Iris pigment epithelial cell (primary cell): ENCODE measurements around the gene OSBP2.
A peak's percentile ranks its signal among the peaks of the same experiment; 100 is the strongest.

Experiments
- DNase-seq: peaks from one replicate; pipeline ENCODE4 v3.0.0-alpha.2; 2011; ENCODE audit warnings: low read depth

Gene OSBP2

GRCh38 chr22:30843245-30843644 lies 148.6 kb downstream of the OSBP2 start:
- DNase-seq = peak; percentile 55

GRCh38 chr22:30847583-30847982 lies 152.9 kb downstream of the OSBP2 start:
- DNase-seq = no peak

GRCh38 chr22:30855266-30855665 lies 160.6 kb downstream of the OSBP2 start:
- no peak for DNase-seq

- no peak for DNase-seq
Observed at GRCh38 chr22:30855677-30856518, 161.2 kb downstream of the OSBP2 start.

GRCh38 chr22:30856741-30857502 lies 162.2 kb downstream of the OSBP2 start:
- no peak for DNase-seq

- DNase-seq = no peak
Observed at GRCh38 chr22:30857791-30858190, 163.1 kb downstream of the OSBP2 start.

GRCh38 chr22:30858976-30859713 lies 164.5 kb downstream of the OSBP2 start:
- DNase-seq = no peak

- no peak for DNase-seq
Observed at GRCh38 chr22:30859714-30860095, 165.0 kb downstream of the OSBP2 start.

GRCh38 chr22:30860176-30861105 lies 165.8 kb downstream of the OSBP2 start:
- no peak for DNase-seq

- DNase-seq = no peak
Observed at GRCh38 chr22:30861131-30861530, 166.5 kb downstream of the OSBP2 start.

GRCh38 chr22:30861688-30862552 lies 167.2 kb downstream of the OSBP2 start:
- DNase-seq = no peak

GRCh38 chr22:30863081-30863833 lies 168.6 kb downstream of the OSBP2 start:
- no peak for DNase-seq

- DNase-seq = no peak
Observed at GRCh38 chr22:30864441-30865420, 170.1 kb downstream of the OSBP2 start.

- DNase-seq = no peak
Observed at GRCh38 chr22:30865656-30866055, 171.0 kb downstream of the OSBP2 start.

- DNase-seq = no peak
Observed at GRCh38 chr22:30866216-30866615, 171.5 kb downstream of the OSBP2 start.

- DNase-seq = no peak
Observed at GRCh38 chr22:30866811-30867271, 172.2 kb downstream of the OSBP2 start.

GRCh38 chr22:30867746-30868662 lies 173.3 kb downstream of the OSBP2 start:
- DNase-seq = no peak
